Keratinocyte (primary cell): ENCODE measurements around the gene IGSF1. TPM values are rescaled to one million over a fixed set of nuclear protein-coding genes. Genes with fewer than 3 reads are reported as not detected.

ENCODE experiments used
- DNase-seq: peaks from one replicate; pipeline ENCODE4 v3.0.0-alpha.2; 2011; ENCODE audit warnings: low read depth, missing footprints, low spot score
- FAIRE-seq: peaks from 2 replicates; lab custom pipeline; 2011; peaks lifted over from hg19 to GRCh38; lab: Jason Lieb, UNC
- H2AFZ ChIP-seq: 2 replicates; pipeline ENCODE4 v1.6.0; 2012; ENCODE audit warnings: low read length, control low read depth, inconsistent platforms; ENCODE audit not compliant: control insufficient read depth
- H3K27ac ChIP-seq: 2 replicates; pipeline ENCODE4 v1.5.1; 2011; ENCODE audit warnings: low read length; ENCODE audit not compliant: control insufficient read depth, insufficient read depth
- H3K27me3 ChIP-seq: 3 replicates; pipeline ENCODE4 v1.6.0; 2011; ENCODE audit warnings: low read length; ENCODE audit not compliant: control insufficient read depth, insufficient read depth; ENCODE audit errors: extremely low read depth
- H3K36me3 ChIP-seq, 2 experiments: 2 replicates in 1 of 2; 3 replicates in 1 of 2; pipeline ENCODE4 v1.5.1; 2011; ENCODE audit warnings: low read length in 2 of 2, mild to moderate bottlenecking in 1 of 2; ENCODE audit not compliant: control insufficient read depth in 2 of 2, insufficient read depth in 2 of 2; ENCODE audit errors: extremely low read depth in 1 of 2
- H3K4me1 ChIP-seq: 3 replicates; pipeline ENCODE4 v1.5.1; 2011; ENCODE audit warnings: low read length; ENCODE audit not compliant: control insufficient read depth, insufficient read depth; ENCODE audit errors: extremely low read depth
- H3K4me2 ChIP-seq: 3 replicates; pipeline ENCODE4 v1.6.0; 2011; ENCODE audit warnings: low read depth, low read length; ENCODE audit not compliant: control insufficient read depth, insufficient read depth; ENCODE audit errors: extremely low read depth
- H3K4me3 ChIP-seq, 3 experiments: fragments of 200-600 bp in 1 of 3; sonication (generic) in 1 of 3; 2 replicates in 2 of 3; 3 replicates in 1 of 3; pipeline ENCODE4 v1.5.1; 2011 to 2016; ENCODE audit warnings: low read length in 3 of 3, mild to moderate bottlenecking in 3 of 3, control low read depth in 2 of 3, inconsistent platforms in 1 of 3, low read depth in 1 of 3, mixed read lengths in 1 of 3, mixed run types in 1 of 3, moderate library complexity in 1 of 3; ENCODE audit not compliant: control insufficient read depth in 2 of 3, insufficient read depth in 2 of 3; ENCODE audit errors: extremely low read depth in 1 of 3
- H3K79me2 ChIP-seq: 2 replicates; pipeline ENCODE4 v1.6.0; 2012; ENCODE audit warnings: low read length; ENCODE audit not compliant: control insufficient read depth, insufficient read depth
- H3K9ac ChIP-seq: 3 replicates; pipeline ENCODE4 v1.6.0; 2011; ENCODE audit warnings: low read length; ENCODE audit not compliant: control insufficient read depth, insufficient read depth; ENCODE audit errors: extremely low read depth
- H3K9me1 ChIP-seq: 3 replicates; pipeline ENCODE4 v1.6.0; 2011; ENCODE audit warnings: low read length; ENCODE audit not compliant: control insufficient read depth, insufficient read depth; ENCODE audit errors: extremely low read depth
- H3K9me3 ChIP-seq: 2 replicates; pipeline ENCODE4 v1.5.1; 2012; ENCODE audit warnings: low read depth, low read length; ENCODE audit not compliant: control insufficient read depth
- H4K20me1 ChIP-seq: 3 replicates; pipeline ENCODE4 v1.6.0; 2011; ENCODE audit warnings: low read length; ENCODE audit not compliant: control insufficient read depth, insufficient read depth; ENCODE audit errors: extremely low read depth
- EZH2 ChIP-seq: IDR thresholded peaks from one replicate; pipeline ENCODE4 v1.6.1; 2012; ENCODE audit warnings: inconsistent platforms, mild to moderate bottlenecking, low read length, moderate library complexity
- dilution Hi-C: fragments of 300-500 bp; cut with MboI; formaldehyde crosslinking; loops from one replicate; pipeline ENCODE4 v1.7.0; 2020; ENCODE audit warnings: low sequenced_read_pairs; ENCODE audit not compliant: extremely low pct_ligation_motif_present
- polyA plus RNA-seq, 5 experiments: library from polyadenylated mRNA; depleted of rRNA in 3 of 5; stranded (reverse) in 3 of 5; stranded (forward) in 1 of 5; unstranded in 1 of 5; fragments of >200 nt; gene quantifications; 1 replicate in 1 of 5; 2 replicates in 3 of 5; 3 replicates in 1 of 5; pipeline versions ENCODE4 v1.2.1 to v1.2.3, GENCODE V29; 2011 to 2012; ENCODE audit warnings: missing spikeins in 2 of 5, low read depth in 1 of 5, low replicate concordance in 1 of 5
- TF ChIP-seq, protein P1 (sequence below), 3 experiments: IDR thresholded peaks in 1 of 3; conservative IDR thresholded peaks in 1 of 3; optimal IDR thresholded peaks in 1 of 3; 2 replicates in 2 of 3; 3 replicates in 1 of 3; pipeline versions ENCODE3 to v1.5.1; 2011; ENCODE audit warnings: low read length in 3 of 3, mild to moderate bottlenecking in 3 of 3, moderate library complexity in 2 of 3, control low read depth in 1 of 3, inconsistent platforms in 1 of 3; ENCODE audit not compliant: insufficient read depth in 2 of 3; ENCODE audit errors: extremely low read depth in 1 of 3

The IGSF1 gene
- polyA plus RNA-seq, 1 donor (not counting 4 experiments of a cell fraction or from before 2014, with no cell fraction given) = not detected

DNA sequence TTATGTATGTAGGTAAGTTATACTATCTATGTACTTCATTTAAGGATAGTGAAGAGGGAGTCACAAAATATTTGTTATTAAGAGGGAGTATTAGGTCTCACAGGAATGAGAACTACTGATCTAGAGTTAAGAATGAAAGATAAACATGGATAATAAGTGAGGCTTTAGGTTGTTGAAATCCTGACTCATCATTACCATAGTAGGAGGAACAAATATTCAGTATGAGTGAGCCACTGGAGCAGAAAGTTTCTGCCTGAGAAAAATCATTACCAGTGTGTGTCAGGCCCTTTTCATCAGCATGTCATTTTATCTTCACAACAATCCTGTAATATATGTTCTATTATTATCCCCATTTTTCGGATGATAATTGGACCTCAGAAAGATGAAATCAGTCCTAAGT is 27.2 kb upstream of the IGSF1 start:
- H3K27me3 ChIP-seq = no peaks in the 10 kb centered on the region
- H3K9me3 ChIP-seq = no peaks in the 10 kb centered on the region
- no peak overlapping the region for H2AFZ ChIP-seq
- TF ChIP-seq EZH2 = no peak
- TF ChIP-seq, protein P1, sequence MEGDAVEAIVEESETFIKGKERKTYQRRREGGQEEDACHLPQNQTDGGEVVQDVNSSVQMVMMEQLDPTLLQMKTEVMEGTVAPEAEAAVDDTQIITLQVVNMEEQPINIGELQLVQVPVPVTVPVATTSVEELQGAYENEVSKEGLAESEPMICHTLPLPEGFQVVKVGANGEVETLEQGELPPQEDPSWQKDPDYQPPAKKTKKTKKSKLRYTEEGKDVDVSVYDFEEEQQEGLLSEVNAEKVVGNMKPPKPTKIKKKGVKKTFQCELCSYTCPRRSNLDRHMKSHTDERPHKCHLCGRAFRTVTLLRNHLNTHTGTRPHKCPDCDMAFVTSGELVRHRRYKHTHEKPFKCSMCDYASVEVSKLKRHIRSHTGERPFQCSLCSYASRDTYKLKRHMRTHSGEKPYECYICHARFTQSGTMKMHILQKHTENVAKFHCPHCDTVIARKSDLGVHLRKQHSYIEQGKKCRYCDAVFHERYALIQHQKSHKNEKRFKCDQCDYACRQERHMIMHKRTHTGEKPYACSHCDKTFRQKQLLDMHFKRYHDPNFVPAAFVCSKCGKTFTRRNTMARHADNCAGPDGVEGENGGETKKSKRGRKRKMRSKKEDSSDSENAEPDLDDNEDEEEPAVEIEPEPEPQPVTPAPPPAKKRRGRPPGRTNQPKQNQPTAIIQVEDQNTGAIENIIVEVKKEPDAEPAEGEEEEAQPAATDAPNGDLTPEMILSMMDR (optimal IDR thresholded peaks at IDR 0.05 in 1 of 3, IDR thresholded peaks at IDR 0.05 in 1 of 3, conservative IDR thresholded peaks at IDR 0.05 in 1 of 3; ENCODE audit: extremely low read depth in 1 of 3, insufficient read depth in 2 of 3, low read length in 3 of 3) = no peak
- H3K4me2 ChIP-seq = no peak overlapping the region
- H3K79me2 ChIP-seq = no peaks in the 10 kb centered on the region
- dilution Hi-C loops = no loop called here
- FAIRE-seq (no peak), DNase-seq (no peak)
- no peak overlapping the region for H3K9ac ChIP-seq
- H3K27ac ChIP-seq = no peak overlapping the region
- H3K36me3 ChIP-seq = no peaks in the 10 kb centered on the region
- no peaks in the 10 kb centered on the region for H4K20me1 ChIP-seq
- H3K9me1 ChIP-seq = no peaks in the 10 kb centered on the region
- H3K4me3 ChIP-seq = no peak overlapping the region
- no peaks in the 10 kb centered on the region for H3K4me1 ChIP-seq

DNA sequence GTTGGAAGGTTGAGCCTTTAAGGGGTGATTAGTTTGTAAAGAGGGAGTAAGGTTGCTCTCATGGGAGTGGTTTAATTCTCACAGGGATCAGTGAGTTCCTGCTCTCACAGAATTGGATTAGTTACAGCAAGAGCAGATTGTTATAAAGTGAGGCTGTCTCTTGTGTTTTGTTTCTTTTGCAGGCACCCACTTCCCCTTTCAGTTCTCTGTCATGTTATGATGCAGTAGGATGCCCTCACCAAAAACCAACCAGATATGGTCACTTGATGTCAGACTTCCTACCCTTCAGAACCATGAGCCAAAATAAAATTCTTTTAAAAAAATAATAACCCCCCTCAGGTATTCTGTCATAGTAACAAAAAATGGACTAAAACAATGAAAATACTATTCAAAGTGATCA is 19.9 kb upstream of the IGSF1 start:
- Histone ChIP-seq H3K27me3 (no peaks in the 10 kb centered on the region), H3K27ac (no peak overlapping the region), H3K4me2 (no peak overlapping the region), H3K9ac (no peak overlapping the region), H3K4me3 (no peak overlapping the region), H3K9me1 (no peaks in the 10 kb centered on the region), H2AFZ (no peak overlapping the region), H4K20me1 (no peaks in the 10 kb centered on the region), H3K36me3 (no peaks in the 10 kb centered on the region), H3K4me1 (no peaks in the 10 kb centered on the region), H3K79me2 (no peaks in the 10 kb centered on the region), H3K9me3 (no peaks in the 10 kb centered on the region)
- TF ChIP-seq, protein P1 (optimal IDR thresholded peaks at IDR 0.05 in 1 of 3, IDR thresholded peaks at IDR 0.05 in 1 of 3, conservative IDR thresholded peaks at IDR 0.05 in 1 of 3; ENCODE audit: extremely low read depth in 1 of 3, insufficient read depth in 2 of 3, low read length in 3 of 3) = no peak
- TF ChIP-seq EZH2 = no peak
- FAIRE-seq = no peak
- DNase-seq = no peak
- dilution Hi-C loops = no loop called here
